Measurements from ENCODE around the gene RAB40A.

The RAB40A gene

GRCh38 chrX:103523605-103524004 lies 4.3 kb upstream of the RAB40A start (continued):
- TF ChIP-seq ZNF221 (tag by site-specific recombination; IDR thresholded peaks at IDR 0.05; ENCODE audit: borderline replicate concordance) (no peak), ZNF529 (tag by site-specific recombination; IDR thresholded peaks at IDR 0.05; ENCODE audit: insufficient replicate concordance) (no peak), ZNF621 (tag by site-specific recombination; IDR thresholded peaks at IDR 0.05) (no peak)
- TF ChIP-seq, protein P1, sequence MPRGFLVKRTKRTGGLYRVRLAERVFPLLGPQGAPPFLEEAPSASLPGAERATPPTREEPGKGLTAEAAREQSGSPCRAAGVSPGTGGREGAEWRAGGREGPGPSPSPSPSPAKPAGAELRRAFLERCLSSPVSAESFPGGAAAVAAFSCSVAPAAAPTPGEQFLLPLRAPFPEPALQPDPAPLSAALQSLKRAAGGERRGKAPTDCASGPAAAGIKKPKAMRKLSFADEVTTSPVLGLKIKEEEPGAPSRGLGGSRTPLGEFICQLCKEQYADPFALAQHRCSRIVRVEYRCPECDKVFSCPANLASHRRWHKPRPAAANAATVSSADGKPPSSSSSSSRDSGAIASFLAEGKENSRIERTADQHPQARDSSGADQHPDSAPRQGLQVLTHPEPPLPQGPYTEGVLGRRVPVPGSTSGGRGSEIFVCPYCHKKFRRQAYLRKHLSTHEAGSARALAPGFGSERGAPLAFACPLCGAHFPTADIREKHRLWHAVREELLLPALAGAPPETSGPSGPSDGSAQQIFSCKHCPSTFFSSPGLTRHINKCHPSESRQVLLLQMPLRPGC (tag by site-specific recombination; IDR thresholded peaks at IDR 0.05), result no peak

DNA sequence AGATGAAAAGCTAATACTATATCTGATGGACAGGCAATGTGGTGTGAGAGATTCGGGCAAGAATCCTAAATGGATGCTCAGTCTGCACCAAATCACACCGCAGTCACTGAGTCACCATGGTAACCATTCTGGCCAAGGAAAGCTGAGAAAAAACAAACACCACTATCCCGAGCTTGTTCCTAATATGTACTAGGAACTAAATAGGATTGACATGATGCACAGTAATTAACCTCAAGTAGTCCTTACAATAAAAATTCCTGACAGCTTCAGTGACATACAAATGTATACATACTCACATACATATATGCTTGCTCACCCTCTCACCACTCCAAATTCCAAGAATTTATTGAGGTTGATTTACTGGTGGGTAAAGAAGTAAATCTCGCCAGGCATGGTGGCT lies 1.1 kb upstream of the RAB40A start:
- Histone ChIP-seq H3K9me3 (ENCODE audit: control insufficient read depth, insufficient read depth, low read depth, low read length) (no peaks in the 10 kb centered on the region), H3K4me3 (ENCODE audit: low read depth, low read length) (no peak overlapping the region), H3K4me1 (ENCODE audit: control insufficient read depth, insufficient read depth, low read length) (no peaks in the 10 kb centered on the region), H3K27ac (ENCODE audit: extremely low read depth, low read depth, low read length) (no peak overlapping the region), H3K36me3 (ENCODE audit: control insufficient read depth in 2 of 2, insufficient read depth in 1 of 2, low read length in 2 of 2) (no peaks in the 10 kb centered on the region)
- no peak for TF ChIP-seq ZNF660 (tag by site-specific recombination; IDR thresholded peaks at IDR 0.05)
- no peak for TF ChIP-seq ZNF623 (tag by site-specific recombination; IDR thresholded peaks at IDR 0.05)
- no peak for TF ChIP-seq ZNF132 (tag by site-specific recombination; IDR thresholded peaks at IDR 0.05; ENCODE audit: borderline replicate concordance)
- TF ChIP-seq, protein P2, sequence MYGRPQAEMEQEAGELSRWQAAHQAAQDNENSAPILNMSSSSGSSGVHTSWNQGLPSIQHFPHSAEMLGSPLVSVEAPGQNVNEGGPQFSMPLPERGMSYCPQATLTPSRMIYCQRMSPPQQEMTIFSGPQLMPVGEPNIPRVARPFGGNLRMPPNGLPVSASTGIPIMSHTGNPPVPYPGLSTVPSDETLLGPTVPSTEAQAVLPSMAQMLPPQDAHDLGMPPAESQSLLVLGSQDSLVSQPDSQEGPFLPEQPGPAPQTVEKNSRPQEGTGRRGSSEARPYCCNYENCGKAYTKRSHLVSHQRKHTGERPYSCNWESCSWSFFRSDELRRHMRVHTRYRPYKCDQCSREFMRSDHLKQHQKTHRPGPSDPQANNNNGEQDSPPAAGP (tag by site-specific recombination; IDR thresholded peaks at IDR 0.05), result no peak
- TF ChIP-seq YY1 (tag by site-specific recombination; IDR thresholded peaks at IDR 0.05), result no peak
- no peak for TF ChIP-seq OSR2 (tag by site-specific recombination; IDR thresholded peaks at IDR 0.05)
- TF ChIP-seq ZNF391 (tag by site-specific recombination; IDR thresholded peaks at IDR 0.05; ENCODE audit: borderline replicate concordance, low read depth), result no peak
- no peak for TF ChIP-seq WT1 (tag by site-specific recombination; IDR thresholded peaks at IDR 0.05)
- no peak for TF ChIP-seq FEZF1 (tag by site-specific recombination; IDR thresholded peaks at IDR 0.05)
- TF ChIP-seq ZNF488 (tag by site-specific recombination; IDR thresholded peaks at IDR 0.05), result no peak
- no peak for TF ChIP-seq ZNF146 (tag by site-specific recombination; IDR thresholded peaks at IDR 0.05)
- no peak for TF ChIP-seq ZNF544 (tag by site-specific recombination; IDR thresholded peaks at IDR 0.05)
- no peak for TF ChIP-seq ZBTB7A (tag by site-specific recombination; IDR thresholded peaks at IDR 0.05; ENCODE audit: low read depth)
- no peak for TF ChIP-seq KLF8 (tag by site-specific recombination; IDR thresholded peaks at IDR 0.05)
- CTCF ChIA-PET, result interaction anchor here (0.9 to 1.1 kb wide), 2 partner anchors 22 to 30 kb away, joined by 4 to 5 read pairs; no protein-coding TSS in a partner anchor
- POLR2A ChIA-PET, result no interaction called here

- Histone ChIP-seq H3K9me3 (ENCODE audit: control insufficient read depth, insufficient read depth, low read depth, low read length) (no peaks in the 10 kb centered on the region), H3K27ac (ENCODE audit: extremely low read depth, low read depth, low read length) (no peak overlapping the region), H3K4me3 (ENCODE audit: low read depth, low read length) (no peak overlapping the region), H3K36me3 (ENCODE audit: control insufficient read depth in 2 of 2, insufficient read depth in 1 of 2, low read length in 2 of 2) (no peaks in the 10 kb centered on the region), H3K4me1 (ENCODE audit: control insufficient read depth, insufficient read depth, low read length) (no peaks in the 10 kb centered on the region)
- ChIA-PET CTCF (interaction anchor here (0.9 to 1.2 kb wide), 2 partner anchors 14 to 28 kb away, joined by 3 read pairs; no protein-coding TSS in a partner anchor), POLR2A (no interaction called here)
- TF ChIP-seq ZNF704 (tag by site-specific recombination; IDR thresholded peaks at IDR 0.05) (no peak), PATZ1 (tag by site-specific recombination; IDR thresholded peaks at IDR 0.05) (no peak)
Measured at GRCh38 chrX:103518571-103518970, 718 bp downstream of the RAB40A start.
